A549 (cell line): ENCODE measurements around the gene CRYGC.

Experiments
- BHLHE40 ChIP-seq: IDR thresholded peaks from 2 replicates; pipeline ENCODE4 v1.6.1; 2012; ENCODE audit warnings: low read depth, low read length, inconsistent platforms
- POLR2A ChIP-seq: IDR thresholded peaks from 2 replicates; pipeline ENCODE4 v1.6.1; 2012; ENCODE audit warnings: mild to moderate bottlenecking, low read length

- TF ChIP-seq BHLHE40 (no peak), POLR2A (no peak)
Observed at GRCh38 chr2:208174144-208174543, 44.5 kb upstream of the CRYGC start.
